OCI-LY7 (cell line): ENCODE results near the gene NIP7. TPM values are rescaled to one million over a fixed set of nuclear protein-coding genes. Genes with fewer than 3 reads are reported as not detected.
"Not testable (repeated sequence)": the region's sequence is repeated elsewhere in the genome, so short reads cannot be mapped to it uniquely, and the experiment has no call there.

Experiments
- BruUV-seq: library from RNA; stranded (reverse); fragments of 400-500 nt; replicated peaks from 2 replicates; lab custom pipeline; 2021; lab: Mats Ljungman, UMichigan
- CTCF ChIA-PET: fragments of 300-600 bp; sonication (Branson Sonifier 250); formaldehyde crosslinking; loops from one replicate; lab custom pipeline; 2022; ENCODE audit warnings: antibody characterized with exemption; ENCODE audit not compliant: unreplicated experiment; lab: Charles Lee
- POLR2A ChIA-PET: fragments of 300-600 bp; sonication (Branson Sonifier 250); formaldehyde crosslinking; loops from one replicate; lab custom pipeline; 2022; ENCODE audit warnings: antibody characterized with exemption; lab: Charles Lee
- DNase-seq: peaks from one replicate; pipeline ENCODE4 v3.0.0-alpha.2; 2015; ENCODE audit warnings: low spot score
- H2AFZ ChIP-seq: fragments of 200-600 bp; sonication (generic), shearing (Covaris generic); 2 replicates; pipeline ENCODE4 v1.6.1; 2014; ENCODE audit warnings: mild to moderate bottlenecking, antibody characterized with exemption, low read length, moderate library complexity
- H3K27ac ChIP-seq: fragments of 200-600 bp; sonication (generic); 2 replicates; pipeline ENCODE4 v1.5.1; 2014; ENCODE audit warnings: mixed run types, low read depth, mild to moderate bottlenecking, moderate library complexity, low read length, inconsistent platforms; ENCODE audit not compliant: poor library complexity, severe bottlenecking
- H3K36me3 ChIP-seq: fragments of 200-600 bp; sonication (generic); 2 replicates; pipeline ENCODE4 v1.6.1; 2014; ENCODE audit warnings: mild to moderate bottlenecking, antibody characterized with exemption, low read length, moderate library complexity, mixed read lengths; ENCODE audit not compliant: insufficient read depth
- H3K4me1 ChIP-seq: fragments of 200-600 bp; sonication (generic); 2 replicates; pipeline ENCODE4 v1.5.1; 2014; ENCODE audit warnings: mild to moderate bottlenecking, low read length; ENCODE audit not compliant: insufficient read depth, poor library complexity, severe bottlenecking
- H3K4me2 ChIP-seq: fragments of 200-600 bp; sonication (generic); 2 replicates; pipeline ENCODE4 v1.6.1; 2014; ENCODE audit warnings: mild to moderate bottlenecking, low read length
- H3K4me3 ChIP-seq: fragments of 200-600 bp; sonication (generic); 2 replicates; pipeline ENCODE4 v1.5.1; 2014; ENCODE audit warnings: mild to moderate bottlenecking, low read depth, low read length; ENCODE audit not compliant: poor library complexity, severe bottlenecking
- H3K79me2 ChIP-seq: fragments of 200-600 bp; sonication (generic); 2 replicates; pipeline ENCODE4 v1.6.1; 2016; ENCODE audit warnings: low read depth, mild to moderate bottlenecking, low read length, moderate library complexity, mixed read lengths; ENCODE audit not compliant: insufficient read depth
- H3K9me2 ChIP-seq: fragments of 200-600 bp; sonication (generic); 2 replicates; pipeline ENCODE4 v1.6.1; 2016; ENCODE audit warnings: mild to moderate bottlenecking, low read length, mixed read lengths; ENCODE audit not compliant: insufficient read depth
- H3K9me3 ChIP-seq: fragments of 200-600 bp; sonication (generic); 2 replicates; pipeline ENCODE4 v1.6.1; 2014; ENCODE audit warnings: mild to moderate bottlenecking, mixed run types, low read length, mixed read lengths
- H4K20me1 ChIP-seq: fragments of 200-600 bp; sonication (generic); 2 replicates; pipeline ENCODE4 v1.6.1; 2014; ENCODE audit warnings: mild to moderate bottlenecking, antibody characterized with exemption, low read length, moderate library complexity, mixed read lengths; ENCODE audit not compliant: insufficient read depth
- EZH2phosphoT487 ChIP-seq: fragments of 200-600 bp; sonication (generic); IDR thresholded peaks from 2 replicates; pipeline ENCODE4 v1.6.1; 2018; ENCODE audit warnings: low read depth, borderline replicate concordance, mild to moderate bottlenecking, mixed run types, antibody characterized with exemption, low read length, moderate library complexity, mixed read lengths
- intact Hi-C: fragments of 100-400 bp; cut with micrococcal nuclease; formaldehyde crosslinking; loops from one replicate; pipeline ENCODE4 v1.10.0; 2022; ENCODE audit not compliant: unreplicated experiment
- total RNA-seq, 2 experiments: library from RNA; depleted of rRNA in 1 of 2; stranded (reverse); fragments of >200 nt in 1 of 2; shearing (Covaris generic) in 1 of 2; gene quantifications; 2 replicates each; pipeline ENCODE4 v1.2.3, GENCODE V29; 2014 to 2022
- TF ChIP-seq, protein P1 (sequence below): fragments of 200-600 bp; sonication (generic); conservative IDR thresholded peaks from 2 replicates; pipeline ENCODE4 v1.5.1; 2014; ENCODE audit warnings: mild to moderate bottlenecking, antibody characterized with exemption, low read length, moderate library complexity, mixed read lengths

Gene NIP7
- total RNA-seq, 2 experiments from 2014 or later = 39.7 to 49.1 TPM

GRCh38 chr16:69351309-69352027, 11.9 kb downstream of the NIP7 start, which contains the start of gene TMED6:
Gene TMED6, minus strand, starts transcription at chr16:69351786. Its CDS starts 33 bp downstream, at chr16:69351753.
- Histone ChIP-seq H4K20me1 (no peaks in the 10 kb centered on the region; the same call in 1 of the 2 replicates), H2AFZ (no peak within 1 kb of the TSS), H3K9me3 (no peaks in the 10 kb centered on the region), H3K36me3 (peaks cover 65% of the 10 kb centered on the region), H3K27ac (no peak within 1 kb of the TSS), H3K9me2 (no peaks in the 10 kb centered on the region), H3K79me2 (no peaks in the 10 kb centered on the region), H3K4me3 (no peak within 1 kb of the TSS), H3K4me1 (no peaks in the 10 kb centered on the region), H3K4me2 (no peak within 1 kb of the TSS)
- POLR2A ChIA-PET = interaction anchor here (0.5 to 1.2 kb wide), 2 partner anchors 8 to 20 kb away, joined by 3 read pairs; no protein-coding TSS in a partner anchor
- CTCF ChIA-PET = no interaction called here
- BruUV-seq = no TSS peak
- no peak for DNase-seq
- intact Hi-C loops = no loop called here
- TF ChIP-seq, protein P1, sequence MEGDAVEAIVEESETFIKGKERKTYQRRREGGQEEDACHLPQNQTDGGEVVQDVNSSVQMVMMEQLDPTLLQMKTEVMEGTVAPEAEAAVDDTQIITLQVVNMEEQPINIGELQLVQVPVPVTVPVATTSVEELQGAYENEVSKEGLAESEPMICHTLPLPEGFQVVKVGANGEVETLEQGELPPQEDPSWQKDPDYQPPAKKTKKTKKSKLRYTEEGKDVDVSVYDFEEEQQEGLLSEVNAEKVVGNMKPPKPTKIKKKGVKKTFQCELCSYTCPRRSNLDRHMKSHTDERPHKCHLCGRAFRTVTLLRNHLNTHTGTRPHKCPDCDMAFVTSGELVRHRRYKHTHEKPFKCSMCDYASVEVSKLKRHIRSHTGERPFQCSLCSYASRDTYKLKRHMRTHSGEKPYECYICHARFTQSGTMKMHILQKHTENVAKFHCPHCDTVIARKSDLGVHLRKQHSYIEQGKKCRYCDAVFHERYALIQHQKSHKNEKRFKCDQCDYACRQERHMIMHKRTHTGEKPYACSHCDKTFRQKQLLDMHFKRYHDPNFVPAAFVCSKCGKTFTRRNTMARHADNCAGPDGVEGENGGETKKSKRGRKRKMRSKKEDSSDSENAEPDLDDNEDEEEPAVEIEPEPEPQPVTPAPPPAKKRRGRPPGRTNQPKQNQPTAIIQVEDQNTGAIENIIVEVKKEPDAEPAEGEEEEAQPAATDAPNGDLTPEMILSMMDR = no peak
- no peak for TF ChIP-seq EZH2phosphoT487

DNA sequence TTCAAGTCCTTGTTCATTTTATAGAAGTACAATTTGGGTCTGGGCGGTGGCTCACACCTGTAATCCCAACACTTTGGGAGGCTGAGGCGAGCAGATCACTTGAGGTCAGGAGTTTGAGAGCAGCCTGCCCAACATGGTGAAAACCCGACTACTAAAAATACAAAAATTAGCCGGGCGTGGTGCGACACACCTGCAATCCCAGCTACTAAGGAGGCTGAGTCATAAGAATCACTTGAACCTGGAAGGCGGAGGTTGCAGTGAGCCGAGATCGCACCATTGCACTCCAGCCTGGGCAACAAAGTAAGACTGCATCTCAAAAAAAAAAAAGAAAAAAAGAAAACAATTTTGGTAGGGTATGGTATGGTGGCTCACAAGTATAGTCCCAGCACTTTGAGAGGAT, 20.5 kb downstream of the NIP7 start:
- H3K4me3 ChIP-seq, intact Hi-C loops, H2AFZ ChIP-seq, H3K27ac ChIP-seq, H3K9me3 ChIP-seq, BruUV-seq, H4K20me1 ChIP-seq, CTCF ChIA-PET, H3K4me1 ChIP-seq, H3K4me2 ChIP-seq, H3K79me2 ChIP-seq, DNase-seq, POLR2A ChIA-PET, H3K9me2 ChIP-seq: not testable (repeated sequence)
- peaks cover 76% of the 10 kb centered on the region for H3K36me3 ChIP-seq

- Histone ChIP-seq H3K9me3 (no peaks in the 10 kb centered on the region), H3K36me3 (peaks cover 84% of the 10 kb centered on the region), H3K9me2 (no peaks in the 10 kb centered on the region), H3K79me2 (no peaks in the 10 kb centered on the region), H3K4me2 (no peak overlapping the region), H3K27ac (no peak overlapping the region), H2AFZ (no peak overlapping the region), H3K4me1 (no peaks in the 10 kb centered on the region), H3K4me3 (no peak overlapping the region), H4K20me1 (no peaks in the 10 kb centered on the region)
- intact Hi-C loops = no loop called here
- ChIA-PET POLR2A (no interaction called here), CTCF (no interaction called here)
- BruUV-seq = no TSS peak
- TF ChIP-seq, protein P1 = no peak
- TF ChIP-seq EZH2phosphoT487 = no peak
- DNase-seq = no peak
Measured at GRCh38 chr16:69363281-69363717, 23.7 kb downstream of the NIP7 start.
